Tibial nerve (tissue), 4 donors: ENCODE results near the gene REPS1.

Source experiments
- CTCF ChIP-seq, 5 experiments: fragments of 200-600 bp in 3 of 5; fragments of 450-650 bp in 2 of 5; sonication (generic) in 3 of 5; IDR thresholded peaks; one replicate each; pipeline ENCODE4 v1.5.1; 2016 to 2019; ENCODE audit warnings: antibody characterized with exemption in 5 of 5, mild to moderate bottlenecking in 3 of 5, moderate library complexity in 2 of 5
- EP300 ChIP-seq, 2 donors: sonication (generic); formaldehyde crosslinking; IDR thresholded peaks; one replicate each; pipeline ENCODE4 v1.6.1; 2017; ENCODE audit warnings: antibody characterized with exemption in 2 of 2, mild to moderate bottlenecking in 1 of 2
- POLR2A ChIP-seq, 2 donors: fragments of 450-650 bp; IDR thresholded peaks; one replicate each; pipeline ENCODE4 v1.6.1; 2017; ENCODE audit warnings: antibody characterized with exemption in 2 of 2, mild to moderate bottlenecking in 2 of 2, moderate library complexity in 2 of 2

- no peak for TF ChIP-seq EP300 (IDR thresholded peaks at IDR 0.05)
- TF ChIP-seq POLR2A (IDR thresholded peaks at IDR 0.05): no peak
- no peak for TF ChIP-seq CTCF (IDR thresholded peaks at IDR 0.05)
Measured at GRCh38 chr6:138975815-138976214, 12.2 kb downstream of the REPS1 start.
